ENCODE results near the gene UBE2O.

UBE2O gene

GRCh38 chr17:76461765-76462555, 9.0 kb upstream of the UBE2O start:
- Histone ChIP-seq H3K4me1 (ENCODE audit: low read length) (peaks cover 23% of the 10 kb centered on the region), H3K79me2 (ENCODE audit: low read length) (no peaks in the 10 kb centered on the region), H3K4me3 (ENCODE audit: low read length) (no peak overlapping the region), H3K9me2 (replicated peaks; ENCODE audit: insufficient read depth, low read length) (no peaks in the 10 kb centered on the region), H3K36me3 (replicated peaks; ENCODE audit: insufficient read depth, low read length) (no peaks in the 10 kb centered on the region), H3K4me2 (ENCODE audit: low read depth, low read length) (peak overlapping the region; percentile 11; the same call in 1 of the 2 replicates), H3K27me3 (replicated peaks; ENCODE audit: insufficient read depth, low read length) (0 out of 2 replicates have a peak, but pooled peaks cover 6% of the 10 kb centered on the region), H4K20me1 (ENCODE audit: insufficient read depth, low read length) (no peaks in the 10 kb centered on the region), H3K27ac (ENCODE audit: low read length) (no peak overlapping the region), H3F3A (ENCODE audit: insufficient read depth, low read length) (no peaks in the 10 kb centered on the region), H2AFZ (ENCODE audit: low read length) (no peak overlapping the region), H3K9ac (ENCODE audit: low read length) (no peak overlapping the region), H3K9me3 (replicated peaks; ENCODE audit: insufficient read depth, low read length) (no peaks in the 10 kb centered on the region)
- DNase-seq, result no peak
- TF ChIP-seq CTCF (IDR thresholded peaks at IDR 0.05; ENCODE audit: low read length) (no peak), EZH2 (optimal IDR thresholded peaks at IDR 0.05; ENCODE audit: low read depth, low read length) (no peak), EZH2phosphoT487 (IDR thresholded peaks at IDR 0.05; ENCODE audit: low read length) (no peak)

DNA sequence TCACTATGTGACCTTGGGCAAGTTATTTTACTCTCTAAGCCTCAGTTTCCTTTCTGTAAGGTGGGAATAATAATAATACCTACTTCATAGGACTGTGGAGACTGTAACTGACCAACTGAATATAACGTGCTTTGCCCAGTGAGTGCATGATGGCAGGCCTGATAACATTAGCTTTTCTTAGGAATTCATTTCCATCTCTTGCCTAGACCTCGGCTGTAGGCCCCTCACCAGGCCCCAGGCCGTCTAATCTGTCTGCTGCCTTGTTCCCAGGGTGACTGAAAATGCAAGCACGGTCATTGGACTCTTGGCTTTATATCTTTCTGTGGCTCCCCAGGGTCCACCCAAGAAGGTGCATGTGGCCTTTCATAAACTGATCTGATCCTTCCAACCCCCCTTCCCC, 6.7 kb upstream of the UBE2O start:
- H3K79me2 ChIP-seq (ENCODE audit: low read length), result no peaks in the 10 kb centered on the region
- 0 out of 2 replicates have a peak, but pooled peaks cover 6% of the 10 kb centered on the region for H3K27me3 ChIP-seq (replicated peaks; ENCODE audit: insufficient read depth, low read length)
- H3K9me3 ChIP-seq (replicated peaks; ENCODE audit: insufficient read depth, low read length), result no peaks in the 10 kb centered on the region
- H2AFZ ChIP-seq (ENCODE audit: low read length), result no peak overlapping the region
- no peaks in the 10 kb centered on the region for H4K20me1 ChIP-seq (ENCODE audit: insufficient read depth, low read length)
- H3K27ac ChIP-seq (ENCODE audit: low read length), result no peak overlapping the region
- H3F3A ChIP-seq (ENCODE audit: insufficient read depth, low read length), result no peaks in the 10 kb centered on the region
- H3K4me3 ChIP-seq (ENCODE audit: low read length), result no peak overlapping the region
- TF ChIP-seq CTCF (IDR thresholded peaks at IDR 0.05; ENCODE audit: low read length) (no peak), EZH2 (optimal IDR thresholded peaks at IDR 0.05; ENCODE audit: low read depth, low read length) (no peak), EZH2phosphoT487 (IDR thresholded peaks at IDR 0.05; ENCODE audit: low read length) (no peak)
- H3K4me2 ChIP-seq (ENCODE audit: low read depth, low read length), result no peak overlapping the region
- no peaks in the 10 kb centered on the region for H3K36me3 ChIP-seq (replicated peaks; ENCODE audit: insufficient read depth, low read length)
- peaks cover 12% of the 10 kb centered on the region for H3K4me1 ChIP-seq (ENCODE audit: low read length)
- no peaks in the 10 kb centered on the region for H3K9me2 ChIP-seq (replicated peaks; ENCODE audit: insufficient read depth, low read length)
- H3K9ac ChIP-seq (ENCODE audit: low read length), result no peak overlapping the region
- DNase-seq, result no peak

DNA sequence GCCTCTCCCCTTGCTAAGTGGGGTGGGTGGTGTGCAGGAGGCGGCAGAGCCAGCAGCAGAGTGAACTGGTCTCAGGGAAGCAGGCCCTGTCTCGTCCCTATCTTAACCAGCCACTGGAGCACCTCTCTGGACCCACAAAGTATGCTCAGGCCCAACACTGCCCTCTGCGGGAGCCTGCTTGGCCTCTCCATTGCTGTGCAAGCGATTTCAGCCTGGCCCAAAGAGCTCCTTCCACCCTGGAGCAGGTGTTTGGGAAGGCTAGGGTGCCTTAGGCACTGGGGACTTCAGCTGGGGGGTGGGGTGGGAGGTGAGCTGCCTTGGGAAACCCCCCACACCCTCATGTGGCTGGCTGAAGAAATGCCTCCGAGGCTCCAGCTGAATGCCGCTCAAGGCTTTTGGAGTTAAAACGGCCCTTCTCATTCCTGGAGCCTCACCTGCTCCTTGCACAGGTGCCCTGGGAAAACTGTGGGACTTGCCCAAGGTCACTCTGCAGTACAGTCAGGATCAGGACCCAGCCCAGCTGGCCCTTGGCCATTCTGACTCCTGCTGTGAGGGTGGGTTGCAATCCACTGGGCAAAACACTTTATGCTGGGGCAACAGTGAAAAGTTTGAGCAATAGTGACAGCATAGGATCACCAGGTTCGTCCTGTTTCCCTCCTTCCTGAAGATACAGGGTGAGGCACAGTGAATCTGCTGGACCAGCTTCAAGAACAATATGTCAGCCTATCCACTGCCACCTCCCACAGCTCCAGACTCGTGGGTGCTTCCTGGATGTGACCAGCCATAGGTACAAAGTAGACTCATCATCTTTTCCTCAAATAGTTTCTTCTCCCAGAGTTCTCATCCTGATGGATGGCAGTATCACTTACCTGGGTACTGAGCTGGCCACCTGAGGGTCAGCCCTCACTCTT, 5.9 kb upstream of the UBE2O start:
- Histone ChIP-seq H3K79me2 (ENCODE audit: low read length) (no peaks in the 10 kb centered on the region), H3K4me1 (ENCODE audit: low read length) (peaks cover 12% of the 10 kb centered on the region), H3K4me2 (ENCODE audit: low read depth, low read length) (no peak overlapping the region), H3K9me3 (replicated peaks; ENCODE audit: insufficient read depth, low read length) (no peaks in the 10 kb centered on the region), H3K27ac (ENCODE audit: low read length) (no peak overlapping the region), H3F3A (ENCODE audit: insufficient read depth, low read length) (no peaks in the 10 kb centered on the region), H3K36me3 (replicated peaks; ENCODE audit: insufficient read depth, low read length) (no peaks in the 10 kb centered on the region), H4K20me1 (ENCODE audit: insufficient read depth, low read length) (no peaks in the 10 kb centered on the region), H2AFZ (ENCODE audit: low read length) (no peak overlapping the region), H3K9ac (ENCODE audit: low read length) (no peak overlapping the region), H3K27me3 (replicated peaks; ENCODE audit: insufficient read depth, low read length) (0 out of 2 replicates have a peak, but pooled peaks cover 6% of the 10 kb centered on the region), H3K4me3 (ENCODE audit: low read length) (no peak overlapping the region), H3K9me2 (replicated peaks; ENCODE audit: insufficient read depth, low read length) (no peaks in the 10 kb centered on the region)
- peak; percentile 54 for DNase-seq
- TF ChIP-seq CTCF (IDR thresholded peaks at IDR 0.05; ENCODE audit: low read length), result peak; percentile 54
- TF ChIP-seq EZH2 (optimal IDR thresholded peaks at IDR 0.05; ENCODE audit: low read depth, low read length), result no peak
- no peak for TF ChIP-seq EZH2phosphoT487 (IDR thresholded peaks at IDR 0.05; ENCODE audit: low read length)

Measured in MM.1S (cell line).